ENCODE data around the gene MMP23B. TPM values are rescaled to one million over a fixed set of nuclear protein-coding genes. Genes with fewer than 3 reads are reported as not detected.
"Not testable (repeated sequence)": the region's sequence is repeated elsewhere in the genome, so short reads cannot be mapped to it uniquely, and the experiment has no call there.

MMP23B gene
- polyA plus RNA-seq, 3 donors, result 0.21 to 1.5 (median 0.24) TPM

GRCh38 chr1:1664318-1664717 lies 32.3 kb downstream of the MMP23B start:
- H3K27me3 ChIP-seq (ENCODE audit: control insufficient read depth in 2 of 2, insufficient read depth in 2 of 2, low read length in 2 of 2); H3K4me2 ChIP-seq (replicated peaks; ENCODE audit: extremely low read depth, low read length, poor library complexity, severe bottlenecking); H3K9me3 Mint-ChIP-seq; intact Hi-C loops (cut with micrococcal nuclease); H3K9me3 ChIP-seq (replicated peaks in 1 of 2; ENCODE audit: control insufficient read depth in 1 of 2, insufficient read depth in 1 of 2, low read length in 2 of 2); H3K4me1 ChIP-seq (ENCODE audit: control insufficient read depth in 1 of 2, insufficient read depth in 2 of 2, low read length in 2 of 2); DNase-seq; H3K27ac ChIP-seq (ENCODE audit: low read depth in 1 of 2, low read length in 2 of 2); H3K4me3 ChIP-seq (replicated peaks in 1 of 3; ENCODE audit: low read depth in 2 of 3, low read length in 3 of 3); H3K9ac ChIP-seq (ENCODE audit: insufficient read depth, low read length, poor library complexity, severe bottlenecking); H3K27ac Mint-ChIP-seq; H3K27me3 Mint-ChIP-seq (ENCODE audit: low read depth in 3 of 3); H3K4me3 Mint-ChIP-seq; H2AFZ ChIP-seq (ENCODE audit: insufficient read depth, low read depth, low read length, poor library complexity, severe bottlenecking); H3K79me2 ChIP-seq (ENCODE audit: insufficient read depth, low read length); H4K20me1 ChIP-seq (ENCODE audit: insufficient read depth, low read length): not testable (repeated sequence)
- no CpG with 5 or more reads among the region's 11 CpGs for WGBS (ENCODE audit: insufficient coverage)
- peaks cover 16% of the 10 kb centered on the region for H3K4me1 Mint-ChIP-seq
- H3K36me3 Mint-ChIP-seq, result peaks cover 19 to 39% of the 10 kb centered on the region in 2 donors
- peaks cover 31 to 36% of the 10 kb centered on the region in 2 donors for H3K36me3 ChIP-seq (replicated peaks in 1 of 2; ENCODE audit: control insufficient read depth in 1 of 2, insufficient read depth in 2 of 2, low read length in 2 of 2)

DNA sequence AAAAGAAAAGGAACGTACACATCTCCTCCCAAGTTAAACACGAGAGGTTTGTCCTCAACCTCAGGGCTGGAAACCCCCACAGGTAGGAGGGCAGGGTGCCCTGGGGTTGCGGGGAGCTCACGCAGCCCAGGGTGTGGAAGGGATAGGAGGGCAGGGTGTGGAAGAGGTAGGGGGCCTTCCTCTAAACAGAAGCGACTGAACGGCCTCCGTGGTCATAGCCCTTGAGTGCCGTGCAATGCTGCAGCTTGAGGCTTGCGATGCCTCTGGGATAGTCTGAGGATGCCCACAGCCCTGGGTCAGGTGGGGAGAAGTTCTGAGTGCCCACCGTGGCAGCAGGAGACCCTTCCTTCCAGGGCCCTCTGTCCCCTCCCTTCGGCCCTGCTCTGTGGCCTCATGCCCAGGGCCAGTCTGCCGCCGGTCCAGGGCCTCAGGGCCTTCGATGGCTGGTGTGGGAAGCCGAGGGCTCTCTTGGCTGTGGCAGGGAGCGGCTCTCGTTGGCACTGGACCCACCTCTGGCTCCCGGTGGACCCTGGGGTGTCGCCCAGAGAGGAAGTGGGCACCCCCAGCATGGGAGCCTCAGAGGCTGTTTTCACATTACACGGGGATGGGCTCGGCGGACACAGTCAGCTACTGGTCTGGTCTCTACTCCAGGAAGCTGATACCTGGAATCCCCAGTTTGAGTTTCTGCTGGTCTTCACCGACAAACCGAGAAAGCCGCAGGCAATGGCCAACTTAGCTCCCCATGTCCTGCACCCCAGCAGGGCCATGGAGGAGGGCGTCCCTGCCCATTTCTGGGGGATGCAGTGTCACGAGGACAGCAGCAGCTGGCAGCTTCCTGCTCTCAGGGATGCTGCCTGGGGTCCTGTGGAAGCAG lies 33.2 kb downstream of the MMP23B start:
- H3K27me3 Mint-ChIP-seq (ENCODE audit: low read depth in 3 of 3), result no peaks in the 10 kb centered on the region
- Histone ChIP-seq H2AFZ (ENCODE audit: insufficient read depth, low read depth, low read length, poor library complexity, severe bottlenecking) (no peak overlapping the region), H3K4me3 (replicated peaks in 1 of 3; ENCODE audit: low read depth in 2 of 3, low read length in 3 of 3) (no peak overlapping the region), H3K27me3 (ENCODE audit: control insufficient read depth in 2 of 2, insufficient read depth in 2 of 2, low read length in 2 of 2) (no peaks in the 10 kb centered on the region), H3K9ac (ENCODE audit: insufficient read depth, low read length, poor library complexity, severe bottlenecking) (no peak overlapping the region), H4K20me1 (ENCODE audit: insufficient read depth, low read length) (peaks cover 5% of the 10 kb centered on the region), H3K79me2 (ENCODE audit: insufficient read depth, low read length) (no peaks in the 10 kb centered on the region), H3K27ac (ENCODE audit: low read depth in 1 of 2, low read length in 2 of 2) (no peak overlapping the region), H3K9me3 (replicated peaks in 1 of 2; ENCODE audit: control insufficient read depth in 1 of 2, insufficient read depth in 1 of 2, low read length in 2 of 2) (no peaks in the 10 kb centered on the region), H3K4me1 (ENCODE audit: control insufficient read depth in 1 of 2, insufficient read depth in 2 of 2, low read length in 2 of 2) (peaks cover 7 to 9% of the 10 kb centered on the region in 2 donors), H3K4me2 (replicated peaks; ENCODE audit: extremely low read depth, low read length, poor library complexity, severe bottlenecking) (no peak overlapping the region), H3K36me3 (replicated peaks in 1 of 2; ENCODE audit: control insufficient read depth in 1 of 2, insufficient read depth in 2 of 2, low read length in 2 of 2) (peaks cover 39 to 45% of the 10 kb centered on the region in 2 donors)
- no peaks in the 10 kb centered on the region for H3K9me3 Mint-ChIP-seq
- intact Hi-C loops (cut with micrococcal nuclease), result no loop called here
- H3K4me3 Mint-ChIP-seq, result no peak overlapping the region
- H3K27ac Mint-ChIP-seq, result peak overlapping the region in 2 of 7 donors; percentile 36 to 46
- H3K4me1 Mint-ChIP-seq, result peaks cover 16% of the 10 kb centered on the region
- DNase-seq, result no peak
- no peak for TF ChIP-seq CTCF (IDR thresholded peaks at IDR 0.05)
- 95% methylated on average over 25 of the region's 27 CpGs for WGBS (ENCODE audit: insufficient coverage)
- peaks cover 27 to 48% of the 10 kb centered on the region in 2 donors for H3K36me3 Mint-ChIP-seq

Measured in CD14-positive monocyte (primary cell).